PFSK-1 (cell line): Measurements from ENCODE around the gene EXOSC7.

Experiments used
- FOXP2 ChIP-seq: optimal IDR thresholded peaks from 2 replicates; pipeline ENCODE3; 2011; ENCODE audit warnings: borderline replicate concordance, control low read depth, inconsistent platforms; ENCODE audit not compliant: insufficient read depth; ENCODE audit errors: extremely low read length, extremely low read depth
- POLR2AphosphoS5 ChIP-seq: IDR thresholded peaks from 2 replicates; pipeline ENCODE4 v1.6.1; 2012; ENCODE audit warnings: low read depth, mild to moderate bottlenecking, control low read depth, low read length, moderate library complexity
- REST ChIP-seq, 2 experiments: IDR thresholded peaks; 2 replicates each; pipeline versions ENCODE4 v1.6.1 to v1.8.0; 2011 to 2012; ENCODE audit warnings: low read depth in 2 of 2, low read length in 2 of 2, control low read depth in 1 of 2, inconsistent platforms in 1 of 2, mild to moderate bottlenecking in 1 of 2, moderate library complexity in 1 of 2; ENCODE audit not compliant: insufficient read depth in 1 of 2
- SIN3A ChIP-seq: IDR thresholded peaks from 2 replicates; pipeline ENCODE4 v1.6.1; 2012; ENCODE audit warnings: mild to moderate bottlenecking, low read length, moderate library complexity, borderline replicate concordance; ENCODE audit not compliant: insufficient read depth
- TAF1 ChIP-seq: IDR thresholded peaks from 2 replicates; pipeline ENCODE4 v1.6.1; 2012; ENCODE audit warnings: low read length, control low read depth, borderline replicate concordance; ENCODE audit not compliant: insufficient read depth

- TF ChIP-seq POLR2AphosphoS5, result no peak
- TF ChIP-seq TAF1, result no peak
- no peak for TF ChIP-seq REST (IDR thresholded peaks at IDR 0.05; ENCODE audit: insufficient read depth in 1 of 2, low read depth in 2 of 2, low read length in 2 of 2)
- no peak for TF ChIP-seq SIN3A
- TF ChIP-seq FOXP2, result no peak
Measured at GRCh38 chr3:44961888-44962287, 14.2 kb upstream of the EXOSC7 start.
